Large intestine (tissue), 3 donors: Measurements from ENCODE around the gene BMP7. TPM values are rescaled to one million over a fixed set of nuclear protein-coding genes. Genes with fewer than 3 reads are reported as not detected.
"Not testable (repeated sequence)": the region's sequence is repeated elsewhere in the genome, so short reads cannot be mapped to it uniquely, and the experiment has no call there.

Experiments
- DNase-seq, 2 donors: peaks; one replicate each; pipeline versions ENCODE4 v3.0.0 to v3.0.0-alpha.2; 2013
- H3K27ac ChIP-seq: one replicate; pipeline ENCODE4 v1.5.1; 2013; ENCODE audit warnings: low read length
- H3K27me3 ChIP-seq: 2 replicates; pipeline ENCODE4 v1.6.1; 2013; ENCODE audit warnings: low read length; ENCODE audit not compliant: control insufficient read depth, insufficient read depth
- H3K36me3 ChIP-seq: 2 replicates; pipeline ENCODE4 v1.6.1; 2013; ENCODE audit warnings: low read length; ENCODE audit not compliant: control insufficient read depth, insufficient read depth
- H3K4me1 ChIP-seq: one replicate; pipeline ENCODE4 v1.6.1; 2013; ENCODE audit warnings: low read length; ENCODE audit not compliant: control insufficient read depth, insufficient read depth
- H3K4me3 ChIP-seq: one replicate; pipeline ENCODE4 v1.5.1; 2013; ENCODE audit warnings: low read length
- H3K9me3 ChIP-seq: one replicate; pipeline ENCODE4 v1.6.1; 2013; ENCODE audit warnings: mild to moderate bottlenecking, low read depth, low read length, moderate library complexity; ENCODE audit not compliant: control insufficient read depth
- whole genome bisulfite sequencing: methylation state at CpG from one replicate; pipeline ENCODE4 v1.1.5; 2013; ENCODE audit warnings: low lambda C conversion rate; ENCODE audit not compliant: insufficient coverage; 5-methylcytosine and 5-hydroxymethylcytosine counted together
- polyA plus RNA-seq: library from polyadenylated mRNA; unstranded; fragments of 120-200 nt; gene quantifications from one replicate; pipeline ENCODE4 v1.2.1, GENCODE V29; 2013

The BMP7 gene
- polyA plus RNA-seq, 1 donor = 3.0 TPM

DNA sequence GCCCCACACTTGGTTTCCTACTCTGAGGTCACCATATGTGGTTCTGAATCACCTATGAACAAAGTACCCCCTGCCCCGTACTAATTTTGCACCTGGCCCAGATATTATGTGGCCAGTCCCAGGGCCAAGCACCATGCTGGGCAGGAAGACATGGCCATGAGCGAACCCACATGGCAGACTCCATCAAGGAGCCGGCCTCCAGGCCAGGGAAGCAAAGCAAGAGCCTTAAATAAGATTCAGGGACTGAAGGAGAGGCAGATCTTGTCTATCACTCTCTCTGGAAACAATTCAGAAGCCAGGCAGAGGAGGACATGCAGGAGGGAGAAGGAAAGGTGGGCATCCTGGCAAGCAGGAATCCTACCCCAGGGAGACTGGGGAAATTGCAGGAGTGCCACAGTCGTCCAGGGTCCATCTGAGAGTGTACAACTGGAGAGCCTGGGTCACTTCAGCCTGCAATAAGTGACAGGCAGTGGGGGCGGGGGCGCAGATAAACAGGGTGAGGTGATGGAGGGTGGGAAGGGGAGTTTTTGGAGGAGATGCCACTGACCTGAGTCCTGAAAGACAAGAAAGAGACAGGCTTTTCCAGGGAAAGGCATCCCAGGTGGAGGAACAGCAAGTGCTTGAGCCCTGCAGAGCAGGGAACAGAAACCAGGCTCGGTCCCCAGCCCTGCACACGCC is 2.1 kb upstream of the BMP7 start:
- Histone ChIP-seq H3K36me3 (no peaks in the 10 kb centered on the region), H3K4me3 (no peak overlapping the region), H3K27me3 (peaks cover 60% of the 10 kb centered on the region), H3K27ac (no peak overlapping the region), H3K4me1 (peaks cover 3% of the 10 kb centered on the region), H3K9me3 (peaks cover 6% of the 10 kb centered on the region)
- WGBS = no CpG with 5 or more reads among the region's 8 CpGs
- no peak for DNase-seq

DNA sequence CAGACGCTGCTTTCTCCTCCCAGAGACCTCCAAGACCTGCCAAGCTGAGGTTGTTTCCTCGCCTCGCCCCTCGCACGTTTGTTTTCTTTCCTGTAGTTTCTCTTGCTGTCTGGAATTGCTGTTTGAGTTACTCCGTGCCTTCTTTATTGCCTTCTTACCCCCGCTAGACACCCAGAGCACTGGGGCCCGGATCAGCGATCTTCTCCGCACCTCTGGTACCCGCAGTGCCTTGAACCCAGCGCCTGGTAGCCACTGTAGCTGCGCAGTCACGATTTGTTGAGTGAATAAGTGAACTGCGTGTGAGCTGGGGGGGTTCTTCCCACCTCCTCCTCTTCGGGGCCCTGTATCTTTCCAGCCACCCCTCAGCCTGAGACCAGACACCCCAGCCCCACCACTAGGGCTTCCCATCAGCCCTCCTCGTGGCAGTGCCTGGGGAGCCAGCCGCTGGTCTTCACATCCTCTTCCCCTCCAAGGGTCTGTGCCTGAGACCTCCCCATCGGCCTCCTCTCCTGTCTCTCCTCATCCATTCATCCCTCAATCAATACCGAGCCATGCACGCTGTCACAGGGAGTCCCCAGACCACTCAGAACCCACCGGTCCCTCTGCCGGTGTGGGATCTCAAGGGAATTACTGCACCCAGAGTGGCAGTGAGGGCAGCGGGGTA is 849 bp upstream of the BMP7 start:
- Histone ChIP-seq H3K27me3 (peaks cover 66% of the 10 kb centered on the region), H3K4me1 (peaks cover 3% of the 10 kb centered on the region), H3K36me3 (no peaks in the 10 kb centered on the region), H3K27ac (no peak overlapping the region), H3K9me3 (peaks cover 6% of the 10 kb centered on the region), H3K4me3 (no peak overlapping the region)
- DNase-seq = no peak
- no CpG with 5 or more reads among the region's 24 CpGs for WGBS

DNA sequence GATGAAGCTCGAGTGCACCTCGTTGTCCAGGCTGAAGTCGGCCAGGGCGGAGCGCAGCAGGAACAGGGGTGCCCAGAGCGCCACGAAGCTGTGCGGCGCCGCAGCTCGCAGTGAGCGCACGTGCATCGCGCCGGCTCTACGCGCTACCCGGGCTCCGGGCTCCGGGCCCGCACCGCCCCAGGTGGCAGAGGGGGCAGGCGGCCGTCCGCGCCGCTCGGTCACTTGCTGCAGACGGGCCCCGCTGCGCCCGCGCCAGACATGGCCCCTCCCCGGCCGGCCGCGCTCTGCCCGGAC is 497 bp downstream of the BMP7 start:
- no CpG with 5 or more reads among the region's 39 CpGs for WGBS

DNA sequence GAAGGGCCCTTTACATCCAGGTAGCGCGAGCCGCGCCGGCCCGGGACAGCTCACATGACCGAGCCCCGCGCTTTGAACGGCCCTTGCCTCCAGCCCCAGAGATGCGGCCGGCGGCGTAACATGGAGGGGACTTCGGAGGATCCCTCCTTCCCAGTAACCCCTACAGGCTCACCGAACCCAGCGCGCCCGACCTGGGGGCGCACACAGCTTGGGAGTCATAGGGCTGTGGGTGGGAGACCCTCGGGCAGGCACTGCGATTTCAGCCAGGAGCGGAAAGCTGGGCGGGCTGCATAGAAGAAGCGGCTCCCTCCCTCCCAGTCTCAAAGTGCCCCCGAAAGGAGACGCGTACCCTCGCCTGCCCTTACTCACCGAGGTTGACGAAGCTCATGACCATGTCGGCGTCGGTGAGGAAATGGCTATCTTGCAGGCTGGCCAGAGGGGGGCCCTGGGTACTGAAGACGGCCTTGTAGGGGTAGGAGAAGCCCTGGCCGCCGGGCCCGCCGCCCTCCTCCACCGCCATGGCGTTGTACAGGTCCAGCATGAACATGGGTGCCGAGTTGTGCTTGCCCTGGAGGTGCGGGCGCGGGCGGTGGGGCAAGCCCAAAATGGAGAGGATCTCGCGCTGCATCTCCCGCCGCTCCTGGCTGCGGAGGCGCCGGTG is 975 bp downstream of the BMP7 start:
- Histone ChIP-seq H3K9me3 (peaks cover 6% of the 10 kb centered on the region), H3K27ac (no peak overlapping the region), H3K27me3 (peaks cover 77% of the 10 kb centered on the region), H3K36me3 (no peaks in the 10 kb centered on the region), H3K4me1 (peaks cover 3% of the 10 kb centered on the region), H3K4me3 (peak overlapping the region; percentile 34)
- DNase-seq = no peak
- no CpG with 5 or more reads among the region's 53 CpGs for WGBS

More for the DNA sequence above, 497 bp downstream of the BMP7 start:
- Histone ChIP-seq H3K4me1 (peaks cover 3% of the 10 kb centered on the region), H3K4me3 (peak overlapping the region; percentile 34), H3K27me3 (peaks cover 72% of the 10 kb centered on the region), H3K9me3 (peaks cover 6% of the 10 kb centered on the region), H3K36me3 (no peaks in the 10 kb centered on the region), H3K27ac (no peak overlapping the region)
- no peak for DNase-seq

DNA sequence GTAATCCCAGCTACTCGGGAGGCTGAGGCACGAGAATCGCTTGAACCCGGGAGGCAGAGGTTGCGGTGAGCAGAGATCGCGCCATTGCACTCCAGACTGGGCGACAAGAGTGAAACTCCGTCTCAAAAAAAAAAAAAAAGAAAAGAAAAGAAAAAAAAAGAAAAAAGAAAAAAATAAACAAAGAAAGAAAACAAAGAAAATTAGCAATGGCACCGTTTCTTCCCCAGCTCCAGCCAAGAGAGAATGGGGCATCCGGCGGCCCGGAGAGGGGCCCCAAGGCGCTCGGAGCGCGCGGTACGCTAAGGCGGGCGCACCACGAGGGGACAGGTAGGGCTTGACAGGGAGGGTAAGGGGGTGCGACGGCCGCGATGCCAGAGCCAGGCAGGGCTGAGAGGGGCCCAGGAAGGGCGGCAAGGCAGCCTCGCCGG is 1.5 kb downstream of the BMP7 start:
- Histone ChIP-seq H3K27me3 (peaks cover 82% of the 10 kb centered on the region), H3K4me3 (peak overlapping the region; percentile 34)
- not testable (repeated sequence) for H3K36me3 ChIP-seq, H3K27ac ChIP-seq, H3K9me3 ChIP-seq, H3K4me1 ChIP-seq, DNase-seq
- WGBS = 5% methylated on average over 9 of the region's 29 CpGs

DNA sequence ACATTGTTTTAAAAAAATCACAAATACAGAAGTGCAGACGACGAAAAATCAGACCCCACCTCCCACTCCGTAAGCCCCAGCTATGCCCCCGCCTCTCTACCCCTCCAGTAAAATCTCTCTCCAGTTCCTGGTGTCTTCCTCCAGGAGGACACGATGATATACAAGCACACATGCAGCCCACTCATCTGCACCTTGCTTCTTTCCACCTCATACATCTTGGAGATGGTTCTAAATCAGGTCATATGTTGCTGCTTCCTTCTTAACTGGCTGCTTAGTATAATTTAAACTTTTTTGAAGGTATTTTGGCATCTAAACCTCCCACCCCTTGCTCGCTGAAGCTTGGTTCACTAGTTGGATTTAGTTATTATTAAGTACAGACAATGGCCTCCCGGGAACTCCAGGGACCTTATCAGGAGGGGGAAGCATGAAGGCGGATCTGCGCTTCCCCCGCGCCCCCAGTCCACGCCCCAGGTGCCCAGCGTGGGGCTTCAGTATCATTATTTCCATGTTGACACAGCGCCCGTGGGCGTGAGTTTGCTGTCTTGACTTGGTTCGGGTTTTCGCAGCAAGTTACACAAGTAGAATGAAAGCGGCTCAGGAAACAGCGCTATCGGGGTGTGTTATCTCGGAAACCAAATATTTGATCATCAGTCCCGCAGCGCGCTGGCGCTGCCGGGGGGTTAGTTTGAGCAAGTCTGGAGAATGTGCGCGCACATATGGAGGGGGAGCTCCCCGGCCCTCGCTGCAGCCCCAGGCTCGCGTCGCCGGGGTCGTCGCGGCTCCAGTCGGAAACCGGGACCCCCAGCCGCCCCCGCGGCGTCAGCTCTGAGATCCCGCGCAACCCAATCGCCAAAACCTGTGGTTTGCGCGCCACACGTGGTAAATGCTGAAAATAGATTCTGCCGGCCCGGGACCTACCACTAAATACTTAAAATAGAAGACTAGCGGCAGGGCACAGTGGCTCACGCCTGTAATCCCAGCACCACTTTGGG is 2.3 kb downstream of the BMP7 start:
- 60% methylated on average over 2 of the region's 54 CpGs for WGBS
- peaks cover 6% of the 10 kb centered on the region for H3K4me1 ChIP-seq
- no peak overlapping the region for H3K27ac ChIP-seq
- peaks cover 6% of the 10 kb centered on the region for H3K9me3 ChIP-seq
- no peak for DNase-seq
- no peaks in the 10 kb centered on the region for H3K36me3 ChIP-seq
- peak overlapping the region; percentile 21 for H3K4me3 ChIP-seq
- peaks cover 88% of the 10 kb centered on the region for H3K27me3 ChIP-seq

DNA sequence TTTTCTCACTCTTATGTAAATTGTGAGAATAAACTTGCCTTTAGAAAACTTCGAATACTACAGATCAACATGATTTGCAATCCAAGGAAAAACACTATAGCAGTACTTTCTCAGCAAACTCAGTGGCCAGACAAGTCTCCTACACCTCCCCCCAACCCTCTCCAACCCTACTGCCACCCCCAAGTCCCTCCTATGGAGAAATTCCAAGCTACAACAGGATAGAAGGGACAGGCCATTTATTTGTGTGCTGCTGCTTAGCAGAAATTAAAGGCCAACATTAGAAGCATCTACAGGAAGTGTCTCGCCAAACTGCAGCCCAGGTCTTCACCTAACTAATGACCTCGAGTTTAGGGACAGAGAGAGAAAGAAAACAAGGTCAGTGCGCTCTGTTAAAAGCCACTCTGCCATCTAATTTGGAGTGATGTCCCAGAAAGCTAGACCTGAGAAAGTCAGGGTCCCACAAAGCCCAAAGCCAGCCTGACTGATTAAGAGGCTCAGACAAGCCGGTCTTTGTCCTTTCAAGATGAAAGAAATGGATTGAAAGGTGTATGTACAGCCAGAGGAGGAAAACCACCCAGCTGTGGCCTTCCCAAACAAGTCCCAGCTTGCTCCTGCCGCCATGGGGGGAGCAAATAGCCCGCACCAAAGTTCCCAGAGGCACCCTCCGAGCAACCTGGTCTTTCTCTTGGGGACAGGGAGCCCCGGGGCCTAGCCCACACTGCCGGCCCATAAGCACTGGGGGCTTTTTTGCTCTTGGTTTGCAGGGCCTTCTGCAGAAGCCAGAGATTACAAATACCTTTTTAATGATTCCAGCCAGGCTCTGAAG is 3.4 kb downstream of the BMP7 start:
- Histone ChIP-seq H3K4me1 (peaks cover 6% of the 10 kb centered on the region), H3K9me3 (peaks cover 6% of the 10 kb centered on the region), H3K36me3 (no peaks in the 10 kb centered on the region), H3K27me3 (peaks cover 79% of the 10 kb centered on the region), H3K4me3 (no peak overlapping the region), H3K27ac (no peak overlapping the region)
- WGBS = no CpG with 5 or more reads among the region's 10 CpGs
- DNase-seq = no peak

DNA sequence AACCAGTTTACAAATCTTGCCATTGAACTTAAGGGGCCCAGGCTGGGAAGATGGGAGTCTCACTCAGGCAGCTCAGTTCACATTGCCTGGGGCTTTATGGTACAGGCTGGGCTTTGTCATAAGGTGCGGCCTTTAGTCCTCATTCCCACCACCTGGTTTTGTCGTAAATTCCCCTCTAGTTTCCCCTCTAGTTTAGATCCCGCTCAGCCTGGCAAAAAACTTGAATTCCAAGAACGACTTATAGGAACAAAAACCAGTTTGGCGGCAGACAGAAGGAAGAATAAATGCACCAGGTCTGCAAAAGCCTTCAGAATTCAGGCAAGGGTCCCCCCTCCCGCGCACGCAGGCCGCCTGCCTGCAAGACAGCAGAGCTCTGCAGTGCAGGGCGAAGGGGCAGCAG is 4.1 kb downstream of the BMP7 start:
- Histone ChIP-seq H3K4me3 (no peak overlapping the region), H3K4me1 (peaks cover 6% of the 10 kb centered on the region), H3K27me3 (peaks cover 72% of the 10 kb centered on the region), H3K27ac (peak overlapping the region; percentile 29), H3K9me3 (peaks cover 6% of the 10 kb centered on the region), H3K36me3 (no peaks in the 10 kb centered on the region)
- WGBS = 92% methylated on average over 2 of the region's 10 CpGs
- DNase-seq = no peak

DNA sequence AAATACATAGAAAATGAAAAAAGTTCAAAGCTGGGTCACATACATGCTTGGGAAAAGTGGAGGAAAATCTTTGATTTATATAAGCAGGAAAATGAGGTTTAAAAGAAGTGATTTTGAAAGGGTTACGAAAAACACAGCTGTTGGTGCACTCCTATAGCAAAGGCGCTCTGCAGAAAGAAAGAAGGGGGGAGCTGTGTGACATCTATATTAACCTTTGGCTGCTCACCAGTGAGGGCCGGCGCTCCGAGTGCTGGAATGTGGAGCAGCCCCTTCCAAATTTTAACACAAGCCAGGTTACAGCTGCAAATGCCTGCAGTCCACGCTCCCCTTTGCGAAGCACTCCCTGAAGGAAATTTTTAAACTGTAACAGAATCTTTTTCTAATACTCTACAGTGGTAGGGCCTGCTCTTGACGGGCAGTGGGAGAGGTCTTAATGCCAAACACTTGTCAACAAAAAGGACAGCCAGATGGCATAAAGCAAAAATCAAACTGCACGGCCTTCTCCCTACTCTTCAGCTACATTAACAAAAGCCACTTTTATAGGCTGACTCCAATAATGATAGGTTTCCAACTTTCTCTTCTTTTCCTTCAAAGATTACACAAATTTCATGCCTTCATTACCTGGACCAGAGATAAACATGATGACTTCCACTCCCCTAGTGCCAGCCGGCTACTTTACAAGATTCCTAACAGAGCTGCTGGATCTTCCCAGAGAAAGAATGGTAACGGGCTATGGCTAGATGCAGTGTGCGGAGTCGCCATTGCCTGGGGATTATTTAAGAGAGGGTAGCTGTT is 4.8 kb downstream of the BMP7 start:
- peaks cover 66% of the 10 kb centered on the region for H3K27me3 ChIP-seq
- whole genome bisulfite sequencing = 100% methylated on average over 1 of the region's 13 CpGs
- peak overlapping the region; percentile 36 for H3K27ac ChIP-seq
- no peak for DNase-seq
- H3K36me3 ChIP-seq = no peaks in the 10 kb centered on the region
- peaks cover 6% of the 10 kb centered on the region for H3K9me3 ChIP-seq
- H3K4me3 ChIP-seq = no peak overlapping the region
- peaks cover 6% of the 10 kb centered on the region for H3K4me1 ChIP-seq
